Measurements from ENCODE around the gene PLA2G6. TPM values are rescaled to one million over a fixed set of nuclear protein-coding genes. Genes with fewer than 3 reads are reported as not detected.

The PLA2G6 gene
- total RNA-seq, 1 experiment from 2014 or later: 36.0 TPM

DNA sequence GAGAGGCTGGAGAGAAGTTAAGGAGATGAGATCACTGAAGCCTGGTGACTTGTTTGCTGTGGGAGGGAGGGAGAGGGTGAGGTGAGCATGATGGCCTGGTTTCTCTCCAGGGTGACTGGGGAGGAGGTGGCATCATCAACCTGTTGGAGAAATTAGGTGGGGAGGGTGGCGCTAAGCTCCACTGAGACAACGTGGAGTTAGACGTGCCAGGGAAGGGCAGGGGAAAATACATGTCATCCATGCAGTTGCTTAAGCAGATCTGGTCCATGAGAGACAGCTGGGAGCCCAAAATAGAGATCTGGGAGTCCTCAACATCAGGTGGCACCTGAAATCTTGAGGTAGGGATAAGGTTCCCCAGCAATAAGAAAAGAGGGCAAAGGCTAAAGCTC, 10.8 kb upstream of the PLA2G6 start:
- ChIA-PET POLR2A (interaction anchor here (1.1 kb wide), 1 partner anchor 11 kb away, joined by 4 read pairs; the partner anchor contains the start of gene PLA2G6), CTCF (no interaction called here)

More for the DNA sequence above, 10.8 kb upstream of the PLA2G6 start:
- DNase-seq (ENCODE audit: low read depth, low spot score) (no peak), ATAC-seq (no peak)
- no peaks in the 10 kb centered on the region for H4K20me1 ChIP-seq (ENCODE audit: insufficient read depth)
- H3K4me2 ChIP-seq (ENCODE audit: low read length): no peak overlapping the region
- H3K27ac ChIP-seq (ENCODE audit: low read depth, low read length): no peak overlapping the region
- peaks cover under 1 to 5% of the 10 kb centered on the region in 2 experiments; a peak in 1 of 4 replicates for H3K4me1 ChIP-seq (ENCODE audit: control insufficient read depth in 1 of 2, insufficient read depth in 2 of 2, low read length in 2 of 2)
- no peak overlapping the region for H2AFZ ChIP-seq (ENCODE audit: low read depth, low read length, poor library complexity, severe bottlenecking)
- intact Hi-C loops (cut with micrococcal nuclease): no loop called here
- RAD21 ChIA-PET (ENCODE audit: low non-redundant PET in 1 of 2, low total read pairs in 2 of 2, uncharacterized antibody in 2 of 2, unreplicated experiment in 2 of 2): no interaction called here
- no peak overlapping the region for H3K4me3 ChIP-seq (replicated peaks in 1 of 2; ENCODE audit: low read depth in 1 of 2, low read length in 2 of 2)
- no peak for TF ChIP-seq ELF1 (IDR thresholded peaks at IDR 0.05; ENCODE audit: borderline replicate concordance, low read depth)
- TF ChIP-seq, protein P1, sequence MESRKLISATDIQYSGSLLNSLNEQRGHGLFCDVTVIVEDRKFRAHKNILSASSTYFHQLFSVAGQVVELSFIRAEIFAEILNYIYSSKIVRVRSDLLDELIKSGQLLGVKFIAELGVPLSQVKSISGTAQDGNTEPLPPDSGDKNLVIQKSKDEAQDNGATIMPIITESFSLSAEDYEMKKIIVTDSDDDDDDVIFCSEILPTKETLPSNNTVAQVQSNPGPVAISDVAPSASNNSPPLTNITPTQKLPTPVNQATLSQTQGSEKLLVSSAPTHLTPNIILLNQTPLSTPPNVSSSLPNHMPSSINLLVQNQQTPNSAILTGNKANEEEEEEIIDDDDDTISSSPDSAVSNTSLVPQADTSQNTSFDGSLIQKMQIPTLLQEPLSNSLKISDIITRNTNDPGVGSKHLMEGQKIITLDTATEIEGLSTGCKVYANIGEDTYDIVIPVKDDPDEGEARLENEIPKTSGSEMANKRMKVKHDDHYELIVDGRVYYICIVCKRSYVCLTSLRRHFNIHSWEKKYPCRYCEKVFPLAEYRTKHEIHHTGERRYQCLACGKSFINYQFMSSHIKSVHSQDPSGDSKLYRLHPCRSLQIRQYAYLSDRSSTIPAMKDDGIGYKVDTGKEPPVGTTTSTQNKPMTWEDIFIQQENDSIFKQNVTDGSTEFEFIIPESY (IDR thresholded peaks at IDR 0.05; ENCODE audit: extremely low read depth, insufficient replicate concordance, low read length): no peak
- TF ChIP-seq ZNF274 (IDR thresholded peaks at IDR 0.05; ENCODE audit: low read depth, low read length): no peak
- TF ChIP-seq MAX (IDR thresholded peaks at IDR 0.05): no peak
- no peak for TF ChIP-seq SIN3A (IDR thresholded peaks at IDR 0.05; ENCODE audit: low read depth)
- TF ChIP-seq RAD21 (IDR thresholded peaks at IDR 0.05; ENCODE audit: low read depth): no peak
- TF ChIP-seq, protein P2, sequence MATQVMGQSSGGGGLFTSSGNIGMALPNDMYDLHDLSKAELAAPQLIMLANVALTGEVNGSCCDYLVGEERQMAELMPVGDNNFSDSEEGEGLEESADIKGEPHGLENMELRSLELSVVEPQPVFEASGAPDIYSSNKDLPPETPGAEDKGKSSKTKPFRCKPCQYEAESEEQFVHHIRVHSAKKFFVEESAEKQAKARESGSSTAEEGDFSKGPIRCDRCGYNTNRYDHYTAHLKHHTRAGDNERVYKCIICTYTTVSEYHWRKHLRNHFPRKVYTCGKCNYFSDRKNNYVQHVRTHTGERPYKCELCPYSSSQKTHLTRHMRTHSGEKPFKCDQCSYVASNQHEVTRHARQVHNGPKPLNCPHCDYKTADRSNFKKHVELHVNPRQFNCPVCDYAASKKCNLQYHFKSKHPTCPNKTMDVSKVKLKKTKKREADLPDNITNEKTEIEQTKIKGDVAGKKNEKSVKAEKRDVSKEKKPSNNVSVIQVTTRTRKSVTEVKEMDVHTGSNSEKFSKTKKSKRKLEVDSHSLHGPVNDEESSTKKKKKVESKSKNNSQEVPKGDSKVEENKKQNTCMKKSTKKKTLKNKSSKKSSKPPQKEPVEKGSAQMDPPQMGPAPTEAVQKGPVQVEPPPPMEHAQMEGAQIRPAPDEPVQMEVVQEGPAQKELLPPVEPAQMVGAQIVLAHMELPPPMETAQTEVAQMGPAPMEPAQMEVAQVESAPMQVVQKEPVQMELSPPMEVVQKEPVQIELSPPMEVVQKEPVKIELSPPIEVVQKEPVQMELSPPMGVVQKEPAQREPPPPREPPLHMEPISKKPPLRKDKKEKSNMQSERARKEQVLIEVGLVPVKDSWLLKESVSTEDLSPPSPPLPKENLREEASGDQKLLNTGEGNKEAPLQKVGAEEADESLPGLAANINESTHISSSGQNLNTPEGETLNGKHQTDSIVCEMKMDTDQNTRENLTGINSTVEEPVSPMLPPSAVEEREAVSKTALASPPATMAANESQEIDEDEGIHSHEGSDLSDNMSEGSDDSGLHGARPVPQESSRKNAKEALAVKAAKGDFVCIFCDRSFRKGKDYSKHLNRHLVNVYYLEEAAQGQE (IDR thresholded peaks at IDR 0.05; ENCODE audit: low read depth): no peak
- no peak for TF ChIP-seq POLR2AphosphoS5 (IDR thresholded peaks at IDR 0.05; ENCODE audit: low read depth, low read length)
- no peak for TF ChIP-seq FOSL1 (IDR thresholded peaks at IDR 0.05; ENCODE audit: low read depth)
- TF ChIP-seq CTCF (IDR thresholded peaks at IDR 0.05 in 2 of 3, conservative IDR thresholded peaks at IDR 0.05 in 1 of 3; ENCODE audit: borderline replicate concordance in 1 of 3, insufficient read depth in 1 of 3, low read depth in 2 of 3, low read length in 2 of 3): no peak
- no peak for TF ChIP-seq EZH2 (IDR thresholded peaks at IDR 0.05)
- TF ChIP-seq POLR2A (IDR thresholded peaks at IDR 0.05; ENCODE audit: borderline replicate concordance, extremely low read depth, insufficient read depth, insufficient read length): no peak
- TF ChIP-seq YY1 (IDR thresholded peaks at IDR 0.05; ENCODE audit: extremely low read depth, insufficient replicate concordance, low read depth, low read length): no peak
- no peak for TF ChIP-seq ATF3 (IDR thresholded peaks at IDR 0.05)
- TF ChIP-seq ZFX (IDR thresholded peaks at IDR 0.05): no peak
- TF ChIP-seq TCF7L2 (IDR thresholded peaks at IDR 0.05; ENCODE audit: borderline replicate concordance, extremely low read depth, insufficient read depth, insufficient read length): no peak
- no peak for TF ChIP-seq CBX3 (IDR thresholded peaks at IDR 0.05; ENCODE audit: low read depth)
- TF ChIP-seq JUND (IDR thresholded peaks at IDR 0.05): no peak
- no TSS peak for BruUV-seq (replicated peaks)
- no peaks in the 10 kb centered on the region for H3K9me2 ChIP-seq (ENCODE audit: insufficient read depth)
- H3K79me2 ChIP-seq (ENCODE audit: insufficient read depth, low read length): no peaks in the 10 kb centered on the region
- H3K27me3 ChIP-seq (ENCODE audit: insufficient read depth, low read length): no peaks in the 10 kb centered on the region
- no peak overlapping the region for H3K9ac ChIP-seq (ENCODE audit: low read length)
- H3K36me3 ChIP-seq (ENCODE audit: control insufficient read depth in 1 of 2, insufficient read depth in 2 of 2, low read length in 2 of 2): no peaks in the 10 kb centered on the region
- H3K9me3 ChIP-seq (ENCODE audit: control insufficient read depth in 1 of 2, insufficient read depth in 1 of 2, low read depth in 1 of 2, low read length in 2 of 2): no peaks in the 10 kb centered on the region
